SH-SY5Y (cell line): Measurements from ENCODE around the gene CHRNG.

Experiments used
- GATA2 ChIP-seq: IDR thresholded peaks from 2 replicates; pipeline ENCODE4 v1.6.1; 2011; ENCODE audit warnings: mild to moderate bottlenecking, low read depth, low read length
- GATA3 ChIP-seq: IDR thresholded peaks from 2 replicates; pipeline ENCODE4 v1.6.1; 2011; ENCODE audit warnings: low read depth, mild to moderate bottlenecking, low read length, moderate library complexity

DNA sequence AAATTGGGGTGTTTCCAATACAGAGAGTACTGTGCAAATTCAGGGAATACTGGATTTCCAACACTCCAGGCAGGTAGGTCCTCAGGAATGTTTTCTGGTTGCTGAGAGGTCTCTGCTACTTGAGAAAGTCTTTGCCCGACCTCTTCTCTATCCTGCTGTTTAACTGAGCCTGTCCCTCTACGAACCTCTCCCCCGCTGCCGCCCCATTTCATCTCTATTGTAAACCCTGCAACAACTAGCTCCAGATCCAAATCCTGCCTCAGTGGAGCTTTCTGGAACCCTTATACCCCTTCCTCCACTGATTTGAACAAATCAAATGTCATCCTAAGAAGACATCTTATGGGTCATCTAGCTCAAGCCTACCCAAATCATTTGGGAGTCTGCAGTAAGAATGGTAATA lies 12.3 kb downstream of the CHRNG start:
- TF ChIP-seq GATA2 (no peak), GATA3 (no peak)
